CD4-positive, alpha-beta T cell treated with Interleukin-15 for 1 hour (primary cell): ENCODE results near the gene SLC16A10.
"Not testable (repeated sequence)": the region's sequence is repeated elsewhere in the genome, so short reads cannot be mapped to it uniquely, and the experiment has no call there.

Experiments
- DNase-seq: peaks from one replicate; pipeline ENCODE4 v3.0.0-alpha.2; 2020

SLC16A10 gene

DNA sequence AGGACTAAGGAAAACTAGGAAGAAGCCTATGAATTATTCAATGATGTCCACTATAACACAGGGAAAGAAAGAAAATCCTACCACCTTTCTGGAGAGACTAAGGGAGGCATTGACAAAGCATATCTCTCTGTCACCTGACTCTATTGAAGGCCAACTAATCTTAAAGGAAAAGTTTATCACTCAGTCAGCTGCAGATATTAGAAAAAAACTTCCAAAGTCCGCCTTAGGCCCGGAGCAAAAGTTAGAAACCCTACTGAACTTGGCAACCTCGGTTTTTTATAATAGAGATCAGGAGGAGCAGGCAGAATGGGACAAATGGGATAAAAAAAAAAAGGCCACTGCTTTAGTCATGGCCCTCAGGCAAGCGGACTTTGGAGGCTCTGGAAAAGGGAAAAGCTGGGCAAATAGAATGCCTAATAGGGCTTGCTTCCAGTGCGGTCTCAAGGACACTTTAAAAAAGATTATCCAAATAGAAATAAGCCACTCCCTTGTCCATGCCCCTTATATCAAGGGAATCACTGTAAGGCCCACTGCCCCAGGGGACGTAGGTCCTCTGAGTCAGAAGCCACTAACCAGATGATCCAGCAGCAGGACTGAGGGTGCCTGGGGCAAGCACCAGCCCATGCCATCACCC is 47.0 kb downstream of the SLC16A10 start:
- DNase-seq, result not testable (repeated sequence)

DNA sequence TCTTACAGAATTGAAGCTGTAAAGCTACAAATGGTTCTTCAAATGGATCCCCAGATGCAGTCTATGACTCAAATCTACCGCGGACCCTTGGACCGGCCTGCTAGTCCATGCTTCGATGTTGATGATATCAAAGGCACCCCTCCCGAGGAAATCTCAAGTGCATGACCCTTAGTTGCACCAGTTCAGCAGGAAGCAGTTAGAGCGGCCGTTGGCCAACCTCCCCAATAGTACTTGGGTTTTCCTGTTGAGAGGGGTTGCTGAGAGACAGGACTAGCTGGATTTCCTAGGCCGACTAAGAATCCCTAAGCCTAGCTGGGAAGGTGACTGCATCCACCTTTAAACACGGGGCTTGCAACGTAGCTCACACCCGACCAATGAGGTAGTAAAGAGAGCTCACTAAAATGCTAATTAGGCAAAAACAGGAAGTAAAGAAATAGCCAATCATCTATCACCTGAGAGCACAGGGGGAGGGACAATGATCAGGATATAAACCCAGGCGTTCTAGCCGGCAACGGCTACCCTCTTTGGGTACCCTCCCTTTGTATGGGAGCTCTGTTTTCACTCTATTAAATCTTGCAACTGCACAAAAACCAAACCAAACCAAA is 50.3 kb downstream of the SLC16A10 start:
- DNase-seq, result not testable (repeated sequence)

- no peak for DNase-seq
Measured at GRCh38 chr6:111147440-111147839, 60.1 kb downstream of the SLC16A10 start.

- DNase-seq, result no peak
Measured at GRCh38 chr6:111148110-111148509, 60.8 kb downstream of the SLC16A10 start.

- no peak for DNase-seq
Measured at GRCh38 chr6:111150577-111150976, 63.3 kb downstream of the SLC16A10 start.

- no peak for DNase-seq
Measured at GRCh38 chr6:111154981-111155380, 67.7 kb downstream of the SLC16A10 start.

DNA sequence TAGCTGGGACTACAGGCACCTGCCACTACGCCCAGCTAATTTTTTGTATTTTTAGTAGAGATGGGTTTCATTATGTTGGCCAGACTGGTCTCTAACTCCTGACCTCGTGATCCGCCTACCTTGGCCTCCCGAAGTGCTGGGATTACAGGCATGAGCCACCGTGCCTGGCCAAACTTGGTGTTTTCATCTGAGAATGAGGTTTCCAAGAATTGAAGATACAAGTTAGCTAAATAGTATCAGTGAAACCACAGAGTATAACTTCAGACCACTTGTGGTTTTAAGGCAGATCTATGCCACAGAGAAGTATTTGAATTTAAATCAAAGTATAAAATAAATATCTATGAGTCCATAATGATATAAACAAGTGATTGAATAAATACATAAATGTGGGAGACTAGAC is 70.1 kb downstream of the SLC16A10 start:
- no peak for DNase-seq

- no peak for DNase-seq
Measured at GRCh38 chr6:111159633-111160032, 72.3 kb downstream of the SLC16A10 start.

DNA sequence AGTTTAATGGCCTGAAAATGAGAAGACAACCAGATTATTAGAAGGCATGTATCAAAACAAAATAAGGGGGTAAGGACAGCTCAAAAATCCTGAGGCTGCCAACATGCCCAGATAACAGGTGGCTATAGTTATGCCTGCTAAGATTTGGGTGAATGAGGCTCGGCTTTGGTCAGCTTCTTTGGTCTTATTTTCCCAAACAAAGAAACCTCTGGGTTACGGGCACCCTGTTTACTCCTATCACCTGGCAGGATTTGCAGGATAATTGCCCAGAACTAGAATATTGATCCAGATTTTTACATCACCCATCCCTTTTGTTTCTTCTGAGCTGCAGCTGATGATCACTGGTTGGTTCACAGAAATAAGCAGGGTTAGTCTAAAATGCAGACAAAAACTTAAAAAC is 74.3 kb downstream of the SLC16A10 start:
- DNase-seq, result no peak

- DNase-seq, result no peak
Measured at GRCh38 chr6:111162504-111162903, 75.2 kb downstream of the SLC16A10 start.

- DNase-seq, result no peak
Measured at GRCh38 chr6:111171577-111172400, 84.5 kb downstream of the SLC16A10 start.

- DNase-seq, result no peak
Measured at GRCh38 chr6:111172563-111172962, 85.3 kb downstream of the SLC16A10 start.

DNA sequence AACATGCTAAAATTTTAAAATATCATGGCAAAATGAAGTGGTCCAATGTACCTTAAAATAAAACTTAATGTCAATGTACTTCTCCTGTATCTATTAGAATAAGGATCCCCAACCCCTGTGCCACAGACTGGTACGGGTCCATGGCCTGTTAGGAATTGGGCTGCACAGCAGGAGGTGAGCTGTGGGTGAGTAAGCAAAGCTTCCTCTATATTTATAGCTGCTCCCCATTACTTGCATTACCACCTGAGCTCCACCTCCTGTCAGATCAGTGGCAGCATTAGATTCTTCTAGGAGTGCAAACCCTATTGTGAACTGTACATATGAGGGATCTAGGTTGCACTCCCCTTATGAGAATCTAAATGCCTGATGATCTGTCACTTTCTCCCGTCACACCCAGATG is 86.0 kb downstream of the SLC16A10 start:
- no peak for DNase-seq

GRCh38 chr6:111173946-111174345 is 86.6 kb downstream of the SLC16A10 start:
- no peak for DNase-seq

GRCh38 chr6:111175109-111175508 is 87.8 kb downstream of the SLC16A10 start:
- DNase-seq, result no peak

DNA sequence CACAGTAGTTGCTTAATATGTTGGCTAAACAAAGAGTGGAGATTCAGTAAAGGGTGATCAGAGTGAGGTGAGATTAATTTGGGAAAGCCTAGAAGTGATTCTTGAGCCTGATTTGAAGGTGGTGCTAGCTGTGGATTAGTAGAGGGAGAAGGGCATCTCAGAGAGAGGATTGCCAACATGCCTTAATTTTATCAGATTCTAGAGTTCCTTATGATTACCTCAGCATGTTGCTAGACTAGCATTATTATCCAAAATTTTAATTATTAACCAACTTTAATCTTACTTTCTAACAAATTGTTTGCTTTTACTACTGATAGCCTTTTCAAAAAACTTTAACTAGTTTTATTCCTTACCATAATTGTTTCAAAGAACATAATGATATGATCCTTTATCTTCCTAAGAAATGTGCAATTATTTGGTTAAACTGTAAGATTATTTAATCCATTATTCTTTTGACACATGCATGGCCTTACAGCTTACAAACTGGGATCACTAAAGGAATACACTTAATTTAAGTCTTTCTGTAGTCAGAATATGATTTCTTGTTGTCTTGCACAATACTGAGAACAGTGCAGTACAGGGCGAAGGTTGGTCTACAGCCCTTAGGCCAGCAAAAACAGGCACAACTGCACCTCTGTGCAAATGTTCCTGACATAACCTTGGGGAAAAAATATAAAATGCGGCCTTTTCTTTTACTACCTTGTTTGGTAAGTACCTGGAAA is 88.9 kb downstream of the SLC16A10 start:
- DNase-seq, result no peak

- DNase-seq, result no peak
Measured at GRCh38 chr6:111176760-111177099, 89.4 kb downstream of the SLC16A10 start.

DNA sequence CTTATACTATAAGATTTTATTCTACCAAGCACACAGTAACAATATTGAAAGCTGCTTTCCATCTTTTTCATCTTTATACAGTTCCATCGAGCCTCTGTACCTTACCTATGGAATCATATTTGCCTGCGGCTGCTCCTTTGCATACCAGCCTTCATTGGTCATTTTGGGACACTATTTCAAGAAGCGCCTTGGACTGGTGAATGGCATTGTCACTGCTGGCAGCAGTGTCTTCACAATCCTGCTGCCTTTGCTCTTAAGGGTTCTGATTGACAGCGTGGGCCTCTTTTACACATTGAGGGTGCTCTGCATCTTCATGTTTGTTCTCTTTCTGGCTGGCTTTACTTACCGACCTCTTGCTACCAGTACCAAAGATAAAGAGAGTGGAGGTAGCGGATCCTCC is 89.8 kb downstream of the SLC16A10 start:
- no peak for DNase-seq

DNA sequence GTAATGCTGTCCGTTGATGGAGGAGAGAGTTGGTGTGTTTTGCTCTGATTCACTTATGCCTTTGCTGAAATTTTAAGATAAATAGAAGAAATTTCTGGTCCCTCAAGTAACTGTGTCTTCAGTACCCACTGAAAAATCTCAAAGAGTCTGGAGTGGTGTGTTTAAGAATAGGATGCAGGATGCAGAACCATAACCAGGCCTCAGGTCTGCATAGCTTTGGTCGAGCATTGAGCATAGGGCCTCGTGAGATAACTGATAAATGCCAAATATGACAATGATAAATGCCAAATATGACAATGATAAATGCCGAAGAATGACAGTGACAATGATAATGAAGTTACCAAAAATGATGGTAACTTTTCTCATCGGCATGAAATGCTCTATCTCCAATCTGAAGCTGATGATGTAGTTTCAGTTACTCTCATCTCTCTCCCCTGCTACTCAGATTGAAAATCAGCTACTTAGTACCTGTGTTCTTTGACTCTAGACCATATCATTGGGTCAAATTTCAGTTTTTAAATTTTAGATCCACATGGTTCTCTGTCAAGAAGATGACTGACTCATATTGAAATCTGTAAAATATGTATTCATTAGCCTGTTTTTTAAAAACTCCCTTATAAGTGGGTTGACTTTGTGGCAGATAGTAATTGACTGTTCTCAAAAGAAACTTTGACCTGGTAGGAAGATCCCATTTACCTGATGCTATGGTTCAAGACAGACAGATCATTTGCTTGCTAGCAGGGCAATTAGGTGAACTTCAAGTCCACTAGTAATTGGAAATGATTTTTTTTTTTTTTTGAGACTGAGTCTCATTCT is 96.6 kb downstream of the SLC16A10 start:
- DNase-seq, result no peak

- DNase-seq, result no peak
Measured at GRCh38 chr6:111184827-111185532, 97.7 kb downstream of the SLC16A10 start.

DNA sequence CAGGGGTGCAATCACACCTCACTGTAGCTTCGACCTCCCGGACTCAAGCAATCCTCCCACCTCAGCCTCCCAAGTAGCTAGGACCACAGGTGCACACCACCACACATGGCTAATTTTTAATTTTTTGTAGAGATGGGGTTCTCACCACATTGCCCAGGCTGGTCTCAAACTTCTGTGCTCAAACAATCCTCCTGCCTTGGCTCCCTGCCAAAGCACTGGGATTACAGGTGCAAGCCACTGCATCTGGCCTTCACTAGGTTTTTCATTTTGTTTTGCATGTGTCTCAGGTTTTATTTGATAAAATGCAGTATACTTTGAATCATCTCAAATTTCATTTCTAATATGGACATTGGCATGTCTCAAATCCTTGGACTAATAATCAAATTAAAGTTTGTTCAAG is 98.7 kb downstream of the SLC16A10 start:
- no peak for DNase-seq

DNA sequence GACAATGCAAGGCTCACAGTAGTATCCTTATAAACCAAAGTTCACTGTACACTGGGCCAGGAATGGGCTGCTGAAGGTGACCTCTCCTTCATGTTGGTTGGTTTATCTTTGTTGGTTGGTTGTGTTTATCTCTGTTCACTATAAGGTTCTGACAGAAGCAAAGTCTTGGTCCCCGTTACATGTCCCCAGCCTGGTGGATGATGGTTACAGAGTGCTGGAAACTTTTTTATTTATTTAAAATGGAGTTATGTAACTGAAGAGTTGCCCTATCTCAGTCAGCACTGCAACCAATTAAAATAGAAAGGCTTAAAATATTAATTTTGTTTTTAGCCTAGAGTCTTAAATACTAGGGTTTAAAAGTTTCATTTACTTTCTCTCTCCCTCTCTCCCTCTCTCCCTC is 100.6 kb downstream of the SLC16A10 start:
- DNase-seq, result no peak
